Measurements from ENCODE around the gene METTL14. TPM values are rescaled to one million over a fixed set of nuclear protein-coding genes. Genes with fewer than 3 reads are reported as not detected.
A peak's percentile ranks its signal among the peaks of the same experiment; 100 is the strongest.
"Not testable (repeated sequence)": the region's sequence is repeated elsewhere in the genome, so short reads cannot be mapped to it uniquely, and the experiment has no call there.

The METTL14 gene
- 8.3 and 14.6 TPM in 2 replicates for total RNA-seq (2014; rRNA removed; shearing (Covaris generic); ENCODE audit: low replicate concordance)

- DNase-seq, result peak; percentile 82
- Histone ChIP-seq H3K9me3 (no peaks in the 10 kb centered on the region), H3K4me3 (peak within 1 kb of the TSS; percentile 71), H3K36me3 (peaks cover 4% of the 10 kb centered on the region; the same call in 1 of the 2 replicates), H3K27me3 (no peaks in the 10 kb centered on the region)
Measured at GRCh38 chr4:118684873-118685811, at the start of gene METTL14. Gene METTL14 (plus strand): TSS chr4:118685392. CDS start chr4:118685535, 143 bp downstream.

DNA sequence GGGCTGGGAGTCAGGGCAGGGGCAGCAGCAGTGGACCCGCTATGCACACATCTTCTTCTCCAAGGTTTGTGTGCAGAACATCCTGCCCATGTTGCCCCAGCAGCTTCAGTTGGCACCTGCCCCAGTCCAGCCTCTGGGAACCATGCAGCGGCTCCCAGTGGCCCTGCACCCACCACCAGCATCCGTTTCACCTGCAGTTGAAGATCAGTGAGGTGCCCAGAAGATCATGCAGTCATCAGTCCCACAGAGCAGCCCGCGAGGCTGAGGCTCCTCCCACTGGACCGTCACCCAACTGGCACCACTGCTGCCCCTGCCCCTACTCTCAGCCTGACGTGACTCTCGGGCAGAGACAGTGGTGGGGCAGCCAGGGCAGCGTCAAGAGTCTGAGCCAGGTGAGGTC lies 49.1 kb upstream of the METTL14 start:
- not testable (repeated sequence) for H3K4me3 ChIP-seq, H3K27me3 ChIP-seq, H3K36me3 ChIP-seq, H3K9me3 ChIP-seq, DNase-seq

- H3K36me3 ChIP-seq, H3K27me3 ChIP-seq, H3K9me3 ChIP-seq, H3K4me3 ChIP-seq: not testable (repeated sequence)
- DNase-seq, result peak; percentile 7
Measured at GRCh38 chr4:118664665-118665064, 20.5 kb upstream of the METTL14 start.

GRCh38 chr4:118669220-118669619 lies 16.0 kb upstream of the METTL14 start:
- H3K36me3 ChIP-seq, H3K9me3 ChIP-seq, H3K27me3 ChIP-seq, H3K4me3 ChIP-seq: not testable (repeated sequence)
- peak; percentile 35 for DNase-seq

DNA sequence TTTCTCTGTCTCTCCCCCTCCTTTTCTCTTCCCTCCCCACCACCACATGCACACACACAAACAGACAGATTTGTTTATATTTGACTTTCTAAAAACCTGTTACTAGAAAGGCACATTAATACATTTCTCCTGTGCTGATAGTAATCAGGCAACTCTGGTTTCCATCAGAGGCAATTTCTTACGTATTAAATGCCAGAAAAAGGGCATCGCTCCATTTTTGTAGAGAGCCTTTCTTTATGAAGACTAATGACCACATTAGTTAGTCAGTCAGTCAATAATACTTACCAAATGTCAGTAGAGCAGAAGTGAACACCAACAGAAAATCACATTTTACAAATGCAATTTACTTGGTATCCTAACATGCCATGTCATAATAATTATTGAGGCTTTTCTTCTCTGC lies 14.2 kb upstream of the METTL14 start:
- H3K4me3 ChIP-seq, H3K36me3 ChIP-seq, H3K27me3 ChIP-seq, DNase-seq, H3K9me3 ChIP-seq: not testable (repeated sequence)

DNA sequence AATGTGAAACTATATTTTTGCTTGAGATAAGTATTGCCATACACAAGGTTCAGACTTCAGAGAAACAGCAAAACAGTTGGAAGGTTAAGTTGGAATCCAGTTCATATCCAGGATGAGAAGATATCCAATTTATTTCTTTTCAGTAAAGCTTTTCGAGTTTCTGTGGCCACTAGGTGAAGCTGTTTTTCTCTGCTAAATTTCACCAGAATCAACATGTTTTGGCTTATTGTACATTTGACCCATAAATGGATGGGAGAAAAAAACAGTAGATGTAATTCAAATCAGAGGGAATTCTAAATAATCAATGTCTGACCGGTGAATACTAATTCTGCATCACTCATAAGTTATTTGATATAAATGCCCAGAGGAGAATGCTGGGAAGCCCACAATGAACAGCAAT lies 9.1 kb upstream of the METTL14 start:
- Histone ChIP-seq H3K36me3 (no peaks in the 10 kb centered on the region), H3K9me3 (no peaks in the 10 kb centered on the region), H3K27me3 (no peaks in the 10 kb centered on the region), H3K4me3 (no peak overlapping the region)
- no peak for DNase-seq

GRCh38 chr4:118680808-118681207 lies 4.4 kb upstream of the METTL14 start:
- H3K36me3 ChIP-seq, result no peaks in the 10 kb centered on the region
- DNase-seq, result no peak
- no peak overlapping the region for H3K4me3 ChIP-seq
- H3K27me3 ChIP-seq, result no peaks in the 10 kb centered on the region
- H3K9me3 ChIP-seq, result no peaks in the 10 kb centered on the region

DNA sequence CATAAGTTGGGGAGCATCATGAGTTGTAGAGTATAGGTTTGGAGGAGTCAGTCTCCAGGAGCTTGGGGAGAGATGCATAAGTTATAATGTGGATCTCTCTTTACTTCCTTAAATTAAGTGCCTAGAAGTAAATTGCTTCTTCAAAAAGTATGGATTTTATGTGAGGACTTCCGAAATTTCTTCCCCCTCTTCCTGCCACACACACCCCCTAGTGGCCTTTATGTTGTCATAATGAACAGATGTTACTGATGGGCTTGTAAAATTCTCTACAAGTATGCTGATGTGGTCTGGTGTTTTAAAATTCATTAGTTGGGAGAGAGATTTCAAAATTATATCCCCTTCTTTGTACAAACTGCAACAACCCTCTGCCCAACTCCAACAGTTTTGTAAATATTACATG lies 2.3 kb upstream of the METTL14 start:
- Histone ChIP-seq H3K9me3 (no peaks in the 10 kb centered on the region), H3K27me3 (no peaks in the 10 kb centered on the region), H3K36me3 (no peaks in the 10 kb centered on the region; the same call in 1 of the 2 replicates), H3K4me3 (no peak overlapping the region)
- no peak for DNase-seq

GRCh38 chr4:118683513-118683912 lies 1.7 kb upstream of the METTL14 start:
- H3K27me3 ChIP-seq, result no peaks in the 10 kb centered on the region
- no peaks in the 10 kb centered on the region for H3K9me3 ChIP-seq
- DNase-seq, result no peak
- H3K36me3 ChIP-seq, result peaks cover 1% of the 10 kb centered on the region; the same call in 1 of the 2 replicates
- H3K4me3 ChIP-seq, result no peak overlapping the region

GRCh38 chr4:118703118-118703517 lies 17.9 kb downstream of the METTL14 start:
- Histone ChIP-seq H3K9me3 (no peaks in the 10 kb centered on the region), H3K27me3 (no peaks in the 10 kb centered on the region), H3K4me3 (no peak overlapping the region), H3K36me3 (peaks cover 10% of the 10 kb centered on the region)
- DNase-seq, result no peak

GRCh38 chr4:118711052-118711451 lies 25.9 kb downstream of the METTL14 start:
- H3K4me3 ChIP-seq, result no peak overlapping the region
- H3K9me3 ChIP-seq, result no peaks in the 10 kb centered on the region
- H3K36me3 ChIP-seq, result peaks cover 3% of the 10 kb centered on the region
- DNase-seq, result no peak
- no peaks in the 10 kb centered on the region for H3K27me3 ChIP-seq

DNA sequence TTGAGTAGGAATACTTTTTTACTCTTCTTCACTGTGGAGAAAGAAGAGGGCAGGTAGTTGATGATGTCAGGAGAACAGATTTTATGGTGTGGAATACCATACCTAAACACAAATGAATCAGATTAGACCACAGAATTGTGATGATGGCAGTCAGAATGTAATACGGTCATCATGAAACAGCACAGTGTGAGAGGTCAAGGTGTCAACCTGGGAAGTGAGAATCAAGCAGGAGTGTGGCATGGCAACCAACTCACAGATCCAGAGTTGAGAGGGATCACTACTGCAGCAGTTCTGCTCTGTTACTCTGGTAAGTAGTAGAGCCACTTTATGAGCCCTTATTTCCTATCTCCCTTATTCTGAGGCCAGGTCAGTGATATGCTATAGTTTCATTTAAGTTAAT lies 27.7 kb downstream of the METTL14 start:
- no peak overlapping the region for H3K4me3 ChIP-seq
- H3K27me3 ChIP-seq, result no peaks in the 10 kb centered on the region
- no peak for DNase-seq
- H3K9me3 ChIP-seq, result no peaks in the 10 kb centered on the region
- peaks cover 3% of the 10 kb centered on the region for H3K36me3 ChIP-seq

GRCh38 chr4:118714682-118715081 lies 29.5 kb downstream of the METTL14 start:
- H3K9me3 ChIP-seq, result no peaks in the 10 kb centered on the region
- DNase-seq, result no peak
- peaks cover 3% of the 10 kb centered on the region for H3K36me3 ChIP-seq
- H3K27me3 ChIP-seq, result no peaks in the 10 kb centered on the region
- no peak overlapping the region for H3K4me3 ChIP-seq

DNA sequence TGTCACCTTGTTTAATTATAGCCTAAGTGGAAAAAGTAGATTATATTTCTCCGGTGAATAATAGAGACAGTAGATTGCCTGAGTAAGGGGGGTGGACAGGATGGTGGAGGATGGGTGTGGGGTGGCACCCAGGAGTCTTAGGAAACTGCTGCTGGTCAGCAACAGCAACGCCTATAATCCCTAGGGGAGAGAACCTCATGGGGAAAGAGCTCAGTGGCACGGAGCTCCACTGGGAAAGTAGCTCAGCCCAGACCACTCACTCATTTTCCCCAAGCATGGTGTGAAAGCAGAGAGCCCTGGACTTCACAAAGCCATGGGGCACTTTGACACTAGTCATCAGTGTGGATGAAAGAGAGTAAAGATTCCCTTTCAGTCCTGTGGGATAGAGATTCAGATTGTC lies 31.1 kb downstream of the METTL14 start:
- H3K9me3 ChIP-seq, result no peaks in the 10 kb centered on the region
- peaks cover 2% of the 10 kb centered on the region for H3K36me3 ChIP-seq
- H3K4me3 ChIP-seq, result no peak overlapping the region
- no peak for DNase-seq
- H3K27me3 ChIP-seq, result no peaks in the 10 kb centered on the region

GRCh38 chr4:118718511-118719170 lies 33.4 kb downstream of the METTL14 start:
- Histone ChIP-seq H3K9me3 (no peaks in the 10 kb centered on the region), H3K4me3 (no peak overlapping the region), H3K36me3 (peaks cover 17% of the 10 kb centered on the region), H3K27me3 (no peaks in the 10 kb centered on the region)
- no peak for DNase-seq

DNA sequence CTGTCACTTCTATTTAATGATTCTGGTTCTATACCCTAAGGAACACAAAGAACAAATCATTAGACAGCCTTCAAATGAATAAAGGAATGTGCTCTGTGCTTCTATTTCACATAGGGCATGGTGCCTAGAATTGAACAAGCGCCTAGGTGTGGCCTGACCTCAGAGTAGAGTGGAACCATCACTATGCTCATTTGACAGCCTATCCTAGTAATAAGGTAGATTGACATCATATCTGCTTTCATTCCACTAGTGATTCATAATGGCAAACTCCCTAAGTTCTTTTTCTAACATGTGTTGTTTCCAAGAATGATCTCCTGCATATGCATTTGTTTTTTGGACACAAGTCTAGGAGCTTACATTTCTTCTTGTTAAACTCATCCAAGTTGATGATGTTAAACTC lies 36.6 kb downstream of the METTL14 start:
- H3K27me3 ChIP-seq, result no peaks in the 10 kb centered on the region
- peaks cover 19% of the 10 kb centered on the region for H3K36me3 ChIP-seq
- no peak for DNase-seq
- no peaks in the 10 kb centered on the region for H3K9me3 ChIP-seq
- H3K4me3 ChIP-seq, result no peak overlapping the region

DNA sequence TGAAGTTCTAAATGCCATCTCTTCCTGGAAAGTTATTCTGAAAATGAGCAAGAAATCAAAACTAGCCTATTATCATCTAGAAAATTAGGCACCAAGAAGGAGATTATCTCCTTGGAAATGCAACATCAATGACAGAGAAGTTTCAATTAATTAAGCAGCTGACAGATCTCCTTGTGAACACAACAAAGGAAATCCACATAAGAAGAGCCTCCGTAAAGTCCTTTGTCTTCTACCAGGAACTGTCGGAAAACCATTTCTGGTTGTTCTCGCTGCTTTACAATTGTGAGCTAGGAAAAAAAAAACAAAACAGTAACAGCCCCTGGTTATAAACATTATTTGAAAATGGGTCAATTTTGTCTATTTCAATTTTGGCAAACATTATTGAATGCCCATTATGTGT lies 38.2 kb downstream of the METTL14 start:
- H3K9me3 ChIP-seq, result no peaks in the 10 kb centered on the region
- no peaks in the 10 kb centered on the region for H3K27me3 ChIP-seq
- H3K4me3 ChIP-seq, result no peak overlapping the region
- peaks cover 27% of the 10 kb centered on the region for H3K36me3 ChIP-seq
- DNase-seq, result no peak

DNA sequence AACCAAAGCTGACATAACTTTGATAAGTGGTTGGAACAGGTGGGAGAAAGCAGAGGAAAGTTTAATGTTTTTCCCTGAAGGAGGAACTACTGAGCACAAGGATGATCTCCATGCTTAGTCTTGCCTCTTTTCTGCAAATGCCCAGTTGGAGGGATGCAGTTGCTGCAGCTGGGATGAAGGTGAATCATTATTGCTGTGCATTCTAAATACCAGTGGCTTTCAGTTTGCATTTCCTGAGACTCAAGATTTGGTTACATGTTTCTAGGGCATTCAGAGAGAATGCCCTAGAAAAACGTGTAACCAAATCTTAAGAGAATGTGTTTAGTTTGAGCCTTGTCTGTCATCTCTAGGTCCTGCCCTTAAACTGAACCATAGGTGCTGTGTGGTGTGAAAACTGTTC lies 42.2 kb downstream of the METTL14 start:
- DNase-seq, result no peak
- H3K36me3 ChIP-seq, result peaks cover 39% of the 10 kb centered on the region
- H3K27me3 ChIP-seq, result no peaks in the 10 kb centered on the region
- no peak overlapping the region for H3K4me3 ChIP-seq
- no peaks in the 10 kb centered on the region for H3K9me3 ChIP-seq

Data from MG63 (cell line).